GM18909 (cell line): ENCODE results near the gene ST3GAL4.
"Not testable (repeated sequence)": the region's sequence is repeated elsewhere in the genome, so short reads cannot be mapped to it uniquely, and the experiment has no call there.

Source experiments
- ATAC-seq: cut with Tn5 transposase; IDR thresholded peaks from one replicate; pipeline ENCODE4 v1.9.1; 2021; ENCODE audit warnings: mild to moderate bottlenecking; ENCODE audit not compliant: unreplicated experiment, poor library complexity

ST3GAL4 gene

GRCh38 chr11:126355324-126355925 lies at the start of gene ST3GAL4:
TSS of gene ST3GAL4 (plus strand) at chr11:126355686. CDS start at chr11:126406156, 50,470 bp downstream.
- peak; percentile 63 for ATAC-seq

GRCh38 chr11:126305699-126306098 lies 49.8 kb upstream of the ST3GAL4 start:
- peak; percentile 60 for ATAC-seq

GRCh38 chr11:126307706-126308105 lies 47.8 kb upstream of the ST3GAL4 start:
- no peak for ATAC-seq

GRCh38 chr11:126308271-126308671 lies 47.2 kb upstream of the ST3GAL4 start:
- no peak for ATAC-seq

GRCh38 chr11:126308771-126309170 lies 46.7 kb upstream of the ST3GAL4 start:
- ATAC-seq: not testable (repeated sequence)

- peak; percentile 44 for ATAC-seq
Observed at GRCh38 chr11:126310200-126310991, 45.1 kb upstream of the ST3GAL4 start.

- no peak for ATAC-seq
Observed at GRCh38 chr11:126310992-126311310, 44.5 kb upstream of the ST3GAL4 start.

GRCh38 chr11:126311401-126312291 lies 43.8 kb upstream of the ST3GAL4 start:
- ATAC-seq: peak; percentile 82

GRCh38 chr11:126312961-126313360 lies 42.5 kb upstream of the ST3GAL4 start:
- no peak for ATAC-seq

GRCh38 chr11:126313826-126314225 lies 41.7 kb upstream of the ST3GAL4 start:
- ATAC-seq: no peak

GRCh38 chr11:126317432-126317755 lies 38.1 kb upstream of the ST3GAL4 start:
- no peak for ATAC-seq

GRCh38 chr11:126317756-126318573 lies 37.5 kb upstream of the ST3GAL4 start:
- ATAC-seq: peak; percentile 51

- peak; percentile 88 for ATAC-seq
Observed at GRCh38 chr11:126318574-126319373, 36.7 kb upstream of the ST3GAL4 start.

- ATAC-seq: no peak
Observed at GRCh38 chr11:126319374-126319740, 36.1 kb upstream of the ST3GAL4 start.

GRCh38 chr11:126322996-126323395 lies 32.5 kb upstream of the ST3GAL4 start:
- no peak for ATAC-seq

GRCh38 chr11:126327281-126328000 lies 28.0 kb upstream of the ST3GAL4 start:
- ATAC-seq: no peak

- ATAC-seq: no peak
Observed at GRCh38 chr11:126328001-126328390, 27.5 kb upstream of the ST3GAL4 start.

- ATAC-seq: no peak
Observed at GRCh38 chr11:126328444-126328843, 27.0 kb upstream of the ST3GAL4 start.
